Right lobe of liver (tissue), 4 donors: ENCODE data around the gene WDPCP.

ENCODE experiments used
- POLR2A ChIP-seq: fragments of 450-650 bp; IDR thresholded peaks from one replicate; pipeline ENCODE4 v1.6.1; 2017; ENCODE audit warnings: antibody characterized with exemption, mild to moderate bottlenecking
- TF ChIP-seq, protein P1 (sequence below), 4 donors: fragments of 200-600 bp in 3 of 4; fragments of 450-650 bp in 1 of 4; IDR thresholded peaks; one replicate each; pipeline versions ENCODE4 v1.5.1 to v1.8.0; 2016 to 2022; ENCODE audit warnings: antibody characterized with exemption in 4 of 4, mild to moderate bottlenecking in 2 of 4
- donor health status: DM: no; HTN: no; CAD: no.
- donor health status: DM: no; HTN: no; CAD: no.
- donor health status: DM: no; HTN: yes; CAD: no.

DNA sequence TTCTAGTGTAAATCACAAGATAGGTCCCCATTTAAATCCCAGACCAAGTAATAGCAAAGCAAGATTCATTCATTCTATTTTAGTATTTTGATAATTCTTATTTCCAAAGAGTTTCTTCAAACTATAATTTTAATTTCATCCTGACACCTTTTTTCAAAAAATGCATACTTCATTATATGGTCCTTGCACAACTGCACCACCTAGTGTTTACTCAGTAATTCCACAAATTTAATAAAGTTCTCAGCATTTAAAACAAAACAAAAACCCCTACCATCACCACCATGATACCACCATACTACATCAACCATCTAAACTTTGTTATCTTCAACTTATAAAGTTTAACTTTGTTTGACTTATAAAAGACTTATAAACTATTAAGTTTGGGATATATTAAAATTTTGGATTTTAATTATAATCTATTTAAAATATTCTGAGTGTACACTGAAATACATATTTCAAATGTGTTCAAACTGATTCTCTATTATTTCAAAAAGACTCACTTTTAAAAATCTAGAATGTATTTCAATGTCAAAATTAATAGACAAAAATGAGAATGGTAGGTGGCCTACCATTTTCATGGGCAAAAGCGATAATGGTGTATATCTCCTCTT lies 44.2 kb downstream of the WDPCP start:
- TF ChIP-seq, protein P1, sequence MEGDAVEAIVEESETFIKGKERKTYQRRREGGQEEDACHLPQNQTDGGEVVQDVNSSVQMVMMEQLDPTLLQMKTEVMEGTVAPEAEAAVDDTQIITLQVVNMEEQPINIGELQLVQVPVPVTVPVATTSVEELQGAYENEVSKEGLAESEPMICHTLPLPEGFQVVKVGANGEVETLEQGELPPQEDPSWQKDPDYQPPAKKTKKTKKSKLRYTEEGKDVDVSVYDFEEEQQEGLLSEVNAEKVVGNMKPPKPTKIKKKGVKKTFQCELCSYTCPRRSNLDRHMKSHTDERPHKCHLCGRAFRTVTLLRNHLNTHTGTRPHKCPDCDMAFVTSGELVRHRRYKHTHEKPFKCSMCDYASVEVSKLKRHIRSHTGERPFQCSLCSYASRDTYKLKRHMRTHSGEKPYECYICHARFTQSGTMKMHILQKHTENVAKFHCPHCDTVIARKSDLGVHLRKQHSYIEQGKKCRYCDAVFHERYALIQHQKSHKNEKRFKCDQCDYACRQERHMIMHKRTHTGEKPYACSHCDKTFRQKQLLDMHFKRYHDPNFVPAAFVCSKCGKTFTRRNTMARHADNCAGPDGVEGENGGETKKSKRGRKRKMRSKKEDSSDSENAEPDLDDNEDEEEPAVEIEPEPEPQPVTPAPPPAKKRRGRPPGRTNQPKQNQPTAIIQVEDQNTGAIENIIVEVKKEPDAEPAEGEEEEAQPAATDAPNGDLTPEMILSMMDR (IDR thresholded peaks at IDR 0.05), result peak in 3 of 4 donors; percentile 44 to 50 (median 47)
- TF ChIP-seq POLR2A, result no peak
